HepG2 (cell line): Measurements from ENCODE around the gene INTS15. TPM values are rescaled to one million over a fixed set of nuclear protein-coding genes. Genes with fewer than 3 reads are reported as not detected.

ENCODE experiments used
- AKNA ChIP-seq: sonication (generic); formaldehyde crosslinking; IDR thresholded peaks from 2 replicates; pipeline ENCODE4 v1.4.0; 2020; ENCODE audit warnings: missing genetic modification reagents, borderline replicate concordance
- DR1 ChIP-seq: sonication (generic); formaldehyde crosslinking; IDR thresholded peaks from 2 replicates; pipeline ENCODE4 v1.8.0; 2021; ENCODE audit warnings: mild to moderate bottlenecking, missing genetic modification reagents, inconsistent platforms
- GABPA ChIP-seq, 2 experiments: IDR thresholded peaks; 2 replicates each; pipeline ENCODE4 v1.6.1; 2011 to 2016; ENCODE audit warnings: low read depth in 2 of 2, low read length in 1 of 2, missing biosample characterization in 1 of 2, missing genetic modification characterization in 1 of 2
- HOXA9 ChIP-seq: sonication (generic); formaldehyde crosslinking; IDR thresholded peaks from 2 replicates; pipeline ENCODE4 v1.8.1; 2022; ENCODE audit warnings: missing genetic modification reagents, mild to moderate bottlenecking, moderate library complexity, borderline replicate concordance
- PHB2 ChIP-seq: fragments of 450-650 bp; IDR thresholded peaks from 2 replicates; pipeline ENCODE4 v1.6.1; 2018; ENCODE audit not compliant: partially characterized antibody
- RNF219 ChIP-seq: sonication (generic); formaldehyde crosslinking; IDR thresholded peaks from 2 replicates; pipeline ENCODE4 v1.5.0; 2020; ENCODE audit warnings: mild to moderate bottlenecking, missing genetic modification reagents
- STAG1 ChIP-seq: sonication (generic); formaldehyde crosslinking; IDR thresholded peaks from 2 replicates; pipeline ENCODE4 v1.4.0; 2020; ENCODE audit warnings: missing genetic modification reagents
- TAF1 ChIP-seq: sonication (generic); formaldehyde crosslinking; IDR thresholded peaks from 2 replicates; pipeline ENCODE4 v1.4.0; 2020; ENCODE audit warnings: missing genetic modification reagents
- THRA ChIP-seq: sonication (generic); formaldehyde crosslinking; IDR thresholded peaks from 2 replicates; pipeline ENCODE4 v1.4.0; 2020; ENCODE audit warnings: missing genetic modification reagents, borderline replicate concordance
- ZFY ChIP-seq: sonication (generic); formaldehyde crosslinking; IDR thresholded peaks from 2 replicates; pipeline ENCODE4 v1.4.0; 2020; ENCODE audit warnings: missing genetic modification reagents
- ZNF343 ChIP-seq: sonication (generic); formaldehyde crosslinking; IDR thresholded peaks from 2 replicates; pipeline ENCODE4 v1.4.0; 2020; ENCODE audit warnings: mild to moderate bottlenecking, missing genetic modification reagents
- ZNF704 ChIP-seq: sonication (generic); formaldehyde crosslinking; IDR thresholded peaks from 2 replicates; pipeline ENCODE4 v1.8.1; 2023; ENCODE audit warnings: mild to moderate bottlenecking, inconsistent platforms, moderate library complexity, missing genetic modification reagents, borderline replicate concordance
- ZNF878 ChIP-seq: sonication (generic); formaldehyde crosslinking; IDR thresholded peaks from 2 replicates; pipeline ENCODE4 v1.8.1; 2023; ENCODE audit warnings: mild to moderate bottlenecking, missing genetic modification reagents, moderate library complexity
- polyA plus RNA-seq, 8 experiments: library from polyadenylated mRNA; depleted of rRNA in 3 of 8; stranded (reverse) in 7 of 8; unstranded in 1 of 8; fragments of >200 nt; fragmentation: Illumina TruSeq in 4 of 8; extraction: Trizol in 4 of 8; gene quantifications; 2 replicates each; pipeline versions ENCODE4 v1.2.1 to v1.2.3, GENCODE V29; 2011 to 2016; ENCODE audit warnings: low read depth in 4 of 8, missing spikeins in 1 of 8, mixed read lengths in 1 of 8; ENCODE audit not compliant: insufficient read depth in 1 of 8
- total RNA-seq, 5 experiments: library from RNA; depleted of rRNA; stranded (reverse); fragments of >200 nt; fragmentation: Illumina TruSeq; extraction: Trizol; gene quantifications; 2 replicates each; pipeline ENCODE4 v1.2.3, GENCODE V29; 2016; ENCODE audit warnings: low read depth in 1 of 5

Gene INTS15
- total and polyA plus RNA-seq, 2 of the 13 experiments (the other 11 are each of a cell fraction or from before 2014, with no cell fraction given), result 16.3 to 25.7 TPM

GRCh38 chr7:6576024-6576866 lies 13.6 kb upstream of the INTS15 start (continued):
- TF ChIP-seq AKNA (CRISPR knock-in tag) (no peak), TAF1 (CRISPR knock-in tag) (peak; percentile 41; the same call in 1 of the 2 replicates), ZFY (CRISPR knock-in tag) (peak; percentile 47; the same call in 1 of the 2 replicates), DR1 (CRISPR knock-in tag) (no peak), HOXA9 (CRISPR knock-in tag) (0 out of 2 replicates have a peak, but pooled peaks have one; percentile 41), GABPA (IDR thresholded peaks at IDR 0.05; ENCODE audit: low read depth, low read length) (no peak), GABPA (CRISPR knock-in tag; IDR thresholded peaks at IDR 0.05; ENCODE audit: low read depth) (no peak), ZNF343 (CRISPR knock-in tag) (no peak), PHB2 (no peak), ZNF878 (CRISPR knock-in tag) (0 out of 2 replicates have a peak, but pooled peaks have one; percentile 41), ZNF704 (CRISPR knock-in tag) (no peak), THRA (no peak; the same call in 1 of the 2 replicates), STAG1 (CRISPR knock-in tag) (no peak), RNF219 (no peak)
